HEK293 (cell line): ENCODE results near the gene IL6R.

Source experiments
- BCL11B ChIP-seq: fragments of 450-650 bp; formaldehyde crosslinking; IDR thresholded peaks from 2 replicates; pipeline ENCODE4 v1.5.1; 2016; ENCODE audit warnings: low read depth, missing biosample characterization, missing genetic modification characterization
- MEIS1 ChIP-seq: sonication (generic); formaldehyde crosslinking; IDR thresholded peaks from 2 replicates; pipeline ENCODE4 v1.8.1; 2022; ENCODE audit warnings: missing genetic modification reagents, mild to moderate bottlenecking, borderline replicate concordance
- OSR2 ChIP-seq: fragments of 450-650 bp; formaldehyde crosslinking; IDR thresholded peaks from 2 replicates; pipeline ENCODE4 v1.5.1; 2016; ENCODE audit warnings: missing biosample characterization, missing genetic modification characterization
- SETDB1 ChIP-seq: IDR thresholded peaks from one replicate; pipeline ENCODE4 v1.6.1; 2017; ENCODE audit warnings: mild to moderate bottlenecking, low read length, moderate library complexity, mixed read lengths; ENCODE audit not compliant: insufficient read length
- SP2 ChIP-seq: fragments of 450-650 bp; formaldehyde crosslinking; IDR thresholded peaks from 2 replicates; pipeline ENCODE4 v1.5.1; 2016; ENCODE audit warnings: missing biosample characterization, missing genetic modification characterization
- TRIM28 ChIP-seq: IDR thresholded peaks from 2 replicates; pipeline ENCODE4 v1.6.1; 2011; ENCODE audit warnings: low read length, control low read depth, borderline replicate concordance
- TSHZ1 ChIP-seq: fragments of 450-650 bp; formaldehyde crosslinking; IDR thresholded peaks from 2 replicates; pipeline ENCODE4 v1.5.1; 2016; ENCODE audit warnings: missing biosample characterization, missing genetic modification characterization, borderline replicate concordance
- YY1 ChIP-seq: fragments of 450-650 bp; formaldehyde crosslinking; IDR thresholded peaks from 2 replicates; pipeline ENCODE4 v1.5.1; 2018; ENCODE audit warnings: missing biosample characterization, missing genetic modification characterization
- YY2 ChIP-seq: fragments of 450-650 bp; formaldehyde crosslinking; IDR thresholded peaks from 2 replicates; pipeline ENCODE4 v1.5.1; 2016; ENCODE audit warnings: missing biosample characterization, missing genetic modification characterization
- ZBTB10 ChIP-seq: fragments of 450-650 bp; formaldehyde crosslinking; IDR thresholded peaks from 2 replicates; pipeline ENCODE4 v1.5.1; 2016; ENCODE audit warnings: missing biosample characterization, missing genetic modification characterization
- ZBTB7A ChIP-seq: fragments of 450-650 bp; formaldehyde crosslinking; IDR thresholded peaks from 2 replicates; pipeline ENCODE4 v1.5.1; 2016; ENCODE audit warnings: low read depth, missing biosample characterization, missing genetic modification characterization
- ZEB2 ChIP-seq: fragments of 450-650 bp; formaldehyde crosslinking; IDR thresholded peaks from 2 replicates; pipeline ENCODE4 v1.5.1; 2016; ENCODE audit warnings: missing biosample characterization, missing genetic modification characterization
- ZNF169 ChIP-seq: fragments of 450-650 bp; formaldehyde crosslinking; IDR thresholded peaks from 2 replicates; pipeline ENCODE4 v1.5.1; 2016; ENCODE audit warnings: missing biosample characterization, missing genetic modification characterization
- ZNF19 ChIP-seq: fragments of 450-650 bp; formaldehyde crosslinking; IDR thresholded peaks from 2 replicates; pipeline ENCODE4; 2016; ENCODE audit warnings: missing biosample characterization, missing genetic modification characterization, low read depth
- ZNF23 ChIP-seq: fragments of 450-650 bp; formaldehyde crosslinking; IDR thresholded peaks from 2 replicates; pipeline ENCODE4 v1.5.1; 2016; ENCODE audit warnings: missing biosample characterization, missing genetic modification characterization, borderline replicate concordance
- ZNF24 ChIP-seq: fragments of 450-650 bp; formaldehyde crosslinking; IDR thresholded peaks from 2 replicates; pipeline ENCODE4 v1.5.1; 2016; ENCODE audit warnings: missing biosample characterization, missing genetic modification characterization
- ZNF266 ChIP-seq: fragments of 450-650 bp; formaldehyde crosslinking; IDR thresholded peaks from 2 replicates; pipeline ENCODE4 v1.5.1; 2016; ENCODE audit warnings: missing biosample characterization, missing genetic modification characterization, low read depth
- ZNF350 ChIP-seq: fragments of 450-650 bp; formaldehyde crosslinking; IDR thresholded peaks from 2 replicates; pipeline ENCODE4 v1.5.0; 2017; ENCODE audit warnings: missing biosample characterization, mild to moderate bottlenecking, missing genetic modification characterization
- ZNF362 ChIP-seq: fragments of 450-650 bp; formaldehyde crosslinking; IDR thresholded peaks from 2 replicates; pipeline ENCODE4 v1.5.1; 2016; ENCODE audit warnings: missing biosample characterization, missing genetic modification characterization
- ZNF37A ChIP-seq: fragments of 450-650 bp; IDR thresholded peaks from 2 replicates; pipeline ENCODE4 v1.5.1; 2018; ENCODE audit warnings: missing biosample characterization, missing genetic modification characterization
- ZNF501 ChIP-seq: fragments of 450-650 bp; formaldehyde crosslinking; IDR thresholded peaks from 2 replicates; pipeline ENCODE4 v1.5.1; 2016; ENCODE audit warnings: missing biosample characterization, missing genetic modification characterization
- ZNF518A ChIP-seq: fragments of 450-650 bp; formaldehyde crosslinking; conservative IDR thresholded peaks from 2 replicates; pipeline ENCODE4 v1.5.1; 2016; ENCODE audit warnings: low read depth, missing biosample characterization, missing genetic modification characterization
- ZNF548 ChIP-seq: fragments of 450-650 bp; formaldehyde crosslinking; IDR thresholded peaks from 2 replicates; pipeline ENCODE4 v1.5.1; 2016; ENCODE audit warnings: missing biosample characterization, missing genetic modification characterization
- ZNF558 ChIP-seq: fragments of 450-650 bp; formaldehyde crosslinking; IDR thresholded peaks from 2 replicates; pipeline ENCODE4 v1.5.1; 2016; ENCODE audit warnings: missing biosample characterization, missing genetic modification characterization
- ZNF621 ChIP-seq: fragments of 450-650 bp; formaldehyde crosslinking; IDR thresholded peaks from 2 replicates; pipeline ENCODE4 v1.5.1; 2017; ENCODE audit warnings: missing biosample characterization, missing genetic modification characterization
- ZNF623 ChIP-seq: fragments of 450-650 bp; formaldehyde crosslinking; IDR thresholded peaks from 2 replicates; pipeline ENCODE4 v1.5.1; 2016; ENCODE audit warnings: missing biosample characterization, missing genetic modification characterization
- ZNF629 ChIP-seq: fragments of 450-650 bp; formaldehyde crosslinking; IDR thresholded peaks from 2 replicates; pipeline ENCODE4 v1.5.1; 2017; ENCODE audit warnings: missing biosample characterization, missing genetic modification characterization
- ZNF660 ChIP-seq: fragments of 450-650 bp; IDR thresholded peaks from 2 replicates; pipeline ENCODE4 v1.5.1; 2018; ENCODE audit warnings: missing biosample characterization, mild to moderate bottlenecking, missing genetic modification characterization
- ZNF747 ChIP-seq: fragments of 450-650 bp; formaldehyde crosslinking; IDR thresholded peaks from 2 replicates; pipeline ENCODE4 v1.5.1; 2016; ENCODE audit warnings: missing biosample characterization, missing genetic modification characterization
- ZNF792 ChIP-seq: fragments of 450-650 bp; formaldehyde crosslinking; IDR thresholded peaks from 2 replicates; pipeline ENCODE4 v1.5.1; 2016; ENCODE audit warnings: missing biosample characterization, missing genetic modification characterization
- ZSCAN30 ChIP-seq: fragments of 450-650 bp; IDR thresholded peaks from 2 replicates; pipeline ENCODE4 v1.5.1; 2018; ENCODE audit warnings: missing biosample characterization, mild to moderate bottlenecking, missing genetic modification characterization, moderate library complexity

IL6R gene

GRCh38 chr1:154481053-154481452 is 75.9 kb downstream of the IL6R start (continued):
- TF ChIP-seq TSHZ1 (tag by site-specific recombination) (no peak), ZBTB10 (tag by site-specific recombination) (no peak), ZNF501 (tag by site-specific recombination) (no peak), ZNF350 (no peak), ZNF660 (peak; percentile 59; the same call in 1 of the 2 replicates), ZNF169 (tag by site-specific recombination) (no peak), ZNF518A (no peak), ZNF23 (tag by site-specific recombination) (no peak), BCL11B (tag by site-specific recombination) (no peak), ZNF19 (no peak), ZNF24 (no peak), ZNF37A (tag by site-specific recombination) (no peak), YY2 (tag by site-specific recombination) (0 out of 2 replicates have a peak, but pooled peaks have one; percentile 35), ZNF792 (tag by site-specific recombination) (no peak), ZNF621 (tag by site-specific recombination) (no peak), YY1 (no peak), ZNF548 (tag by site-specific recombination) (no peak), SP2 (tag by site-specific recombination) (no peak), TRIM28 (no peak), ZSCAN30 (tag by site-specific recombination) (no peak), ZBTB7A (no peak), ZNF629 (no peak), SETDB1 (no peak), MEIS1 (CRISPR knock-in tag) (no peak), ZEB2 (no peak), ZNF623 (tag by site-specific recombination) (0 out of 2 replicates have a peak, but pooled peaks have one; percentile 11), ZNF747 (tag by site-specific recombination) (no peak), ZNF362 (no peak), ZNF266 (tag by site-specific recombination) (no peak), OSR2 (tag by site-specific recombination) (peak; percentile 48; the same call in 1 of the 2 replicates), ZNF558 (tag by site-specific recombination) (no peak)
